Liver (tissue), 9 donors: Measurements from ENCODE around the gene TP73. TPM values are rescaled to one million over a fixed set of nuclear protein-coding genes. Genes with fewer than 3 reads are reported as not detected.
A peak's percentile ranks its signal among the peaks of the same experiment; 100 is the strongest.

Experiments
- DNase-seq: peaks from one replicate; pipeline ENCODE4 v3.0.0-alpha.2; 2017; ENCODE audit warnings: low spot score
- H3K27ac ChIP-seq, 2 donors: one replicate each; pipeline ENCODE4 v1.7.0; 2013; ENCODE audit warnings: inconsistent platforms in 2 of 2, low read length in 2 of 2, control low read depth in 1 of 2, low read depth in 1 of 2, mild to moderate bottlenecking in 1 of 2
- H3K27me3 ChIP-seq, 4 donors: one replicate each; pipeline versions ENCODE4 v1.6.1 to v1.7.0; 2013; ENCODE audit warnings: low read length in 3 of 4, inconsistent platforms in 1 of 4, mild to moderate bottlenecking in 1 of 4, moderate library complexity in 1 of 4; ENCODE audit not compliant: control insufficient read depth in 4 of 4, insufficient read depth in 4 of 4
- H3K36me3 ChIP-seq, 4 donors: one replicate each; pipeline versions ENCODE4 v1.6.1 to v1.7.0; 2013; ENCODE audit warnings: low read length in 3 of 4, mild to moderate bottlenecking in 3 of 4, low read depth in 1 of 4, moderate library complexity in 1 of 4; ENCODE audit not compliant: control insufficient read depth in 4 of 4, insufficient read depth in 3 of 4
- H3K4me1 ChIP-seq, 4 donors: one replicate each; pipeline versions ENCODE4 v1.6.1 to v1.7.0; 2013; ENCODE audit warnings: low read length in 3 of 4, mild to moderate bottlenecking in 3 of 4, moderate library complexity in 1 of 4; ENCODE audit not compliant: control insufficient read depth in 4 of 4, insufficient read depth in 4 of 4
- H3K4me3 ChIP-seq, 3 donors: one replicate each; pipeline versions ENCODE4 v1.6.1 to v1.7.0; 2013; ENCODE audit warnings: low read length in 3 of 3, control low read depth in 1 of 3, low read depth in 1 of 3, mild to moderate bottlenecking in 1 of 3
- H3K9ac ChIP-seq, 2 donors: one replicate each; pipeline ENCODE4 v1.7.0; 2013; ENCODE audit warnings: low read length in 2 of 2, mild to moderate bottlenecking in 2 of 2, moderate library complexity in 2 of 2, control low read depth in 1 of 2, low read depth in 1 of 2
- H3K9me3 ChIP-seq, 4 donors: one replicate each; pipeline versions ENCODE4 v1.6.1 to v1.7.0; 2013; ENCODE audit warnings: low read length in 3 of 4; ENCODE audit not compliant: control insufficient read depth in 4 of 4
- CTCF ChIP-seq: fragments of 150-350 bp; IDR thresholded peaks from 2 replicates; pipeline ENCODE4 v1.5.1; 2017; ENCODE audit warnings: improper control_type of control experiment, low read depth, low read length; ENCODE audit not compliant: missing input control
- EGR1 ChIP-seq, 2 donors: IDR thresholded peaks; 2 replicates each; pipeline ENCODE4 v1.6.1; 2016 to 2018; ENCODE audit warnings: antibody characterized with exemption in 2 of 2, low read depth in 2 of 2
- FOXA1 ChIP-seq: IDR thresholded peaks from 2 replicates; pipeline ENCODE4 v1.6.1; 2016; ENCODE audit warnings: antibody characterized with exemption
- FOXA2 ChIP-seq: IDR thresholded peaks from 2 replicates; pipeline ENCODE4 v1.6.1; 2016; ENCODE audit warnings: antibody characterized with exemption
- GABPA ChIP-seq, 2 donors: IDR thresholded peaks in 1 of 2; conservative IDR thresholded peaks in 1 of 2; 2 replicates each; pipeline ENCODE4 v1.6.1; 2016; ENCODE audit warnings: antibody characterized with exemption in 2 of 2, mild to moderate bottlenecking in 1 of 2, moderate library complexity in 1 of 2
- HNF4A ChIP-seq, 2 donors: conservative IDR thresholded peaks; 2 replicates each; pipeline ENCODE4 v1.6.1; 2016; ENCODE audit warnings: antibody characterized with exemption in 2 of 2, mild to moderate bottlenecking in 2 of 2
- HNF4G ChIP-seq: IDR thresholded peaks from 2 replicates; pipeline ENCODE4 v1.6.1; 2016; ENCODE audit warnings: antibody characterized with exemption
- JUND ChIP-seq, 2 donors: IDR thresholded peaks; 2 replicates each; pipeline ENCODE4 v1.6.1; 2016; ENCODE audit warnings: antibody characterized with exemption in 2 of 2
- NR2F2 ChIP-seq: IDR thresholded peaks from 2 replicates; pipeline ENCODE4 v1.6.1; 2016; ENCODE audit warnings: antibody characterized with exemption
- RAD21 ChIP-seq, 2 donors: IDR thresholded peaks; 2 replicates each; pipeline ENCODE4 v1.6.1; 2016; ENCODE audit warnings: antibody characterized with exemption in 2 of 2, mild to moderate bottlenecking in 2 of 2
- RXRA ChIP-seq, 2 donors: IDR thresholded peaks; 2 replicates each; pipeline ENCODE4 v1.6.1; 2017 to 2018; ENCODE audit warnings: antibody characterized with exemption in 2 of 2, mild to moderate bottlenecking in 1 of 2
- SP1 ChIP-seq: IDR thresholded peaks from 2 replicates; pipeline ENCODE4 v1.6.1; 2018; ENCODE audit warnings: antibody characterized with exemption, mild to moderate bottlenecking
- TAF1 ChIP-seq: conservative IDR thresholded peaks from 2 replicates; pipeline ENCODE4 v1.6.1; 2016; ENCODE audit warnings: antibody characterized with exemption, mild to moderate bottlenecking
- YY1 ChIP-seq: IDR thresholded peaks from 2 replicates; pipeline ENCODE4 v1.6.1; 2016; ENCODE audit warnings: antibody characterized with exemption, mild to moderate bottlenecking
- ZBTB33 ChIP-seq: IDR thresholded peaks from 2 replicates; pipeline ENCODE4 v1.6.1; 2016; ENCODE audit warnings: antibody characterized with exemption
- WGBS: extraction: QIAGEN DNeasy Blood & Tissue Kit; methylation state at CpG from one replicate; pipeline ENCODE4 v1.1.7; 2013; 5-methylcytosine and 5-hydroxymethylcytosine counted together
- polyA plus RNA-seq, 2 donors: library from polyadenylated mRNA; stranded (reverse) in 1 of 2; unstranded in 1 of 2; fragments of 200-250 nt in 1 of 2; fragments of >200 nt in 1 of 2; fragmentation: Nextera tagmentation in 1 of 2; extraction: Ambion mirVana in 1 of 2; gene quantifications; one replicate each; pipeline versions ENCODE4 v1.2.1 to v1.2.3, GENCODE V29; 2013 to 2015
- total RNA-seq, 2 donors: library from RNA; depleted of rRNA; stranded (reverse); fragments of >200 nt; gene quantifications; one replicate each; pipeline ENCODE4 v1.2.3, GENCODE V29; 2014
- TF ChIP-seq, protein P1 (sequence below): IDR thresholded peaks from 2 replicates; pipeline ENCODE4 v1.6.1; 2016; ENCODE audit warnings: antibody characterized with exemption, mild to moderate bottlenecking
- TF ChIP-seq, protein P2 (sequence below): IDR thresholded peaks from 2 replicates; pipeline ENCODE4 v1.6.1; 2016; ENCODE audit warnings: antibody characterized with exemption
- TF ChIP-seq, protein P3 (sequence below): IDR thresholded peaks from 2 replicates; pipeline ENCODE4 v1.6.1; 2016; ENCODE audit warnings: antibody characterized with exemption
- donor health status: healthy.
- donor health status: healthy.
- donor health status: healthy.
- donor health status: healthy.
- donor health status: healthy.

TP73 gene
- total and polyA plus RNA-seq, 4 donors, result 0.08 to 0.29 (median 0.18) TPM

GRCh38 chr1:3774276-3774945, 122.1 kb downstream of the TP73 start:
- TF ChIP-seq RXRA (IDR thresholded peaks at IDR 0.05) (no peak), HNF4G (no peak), GABPA (IDR thresholded peaks at IDR 0.05 in 1 of 2, conservative IDR thresholded peaks at IDR 0.05 in 1 of 2) (no peak), FOXA1 (no peak), JUND (IDR thresholded peaks at IDR 0.05) (no peak), FOXA2 (no peak), RAD21 (IDR thresholded peaks at IDR 0.05) (no peak), NR2F2 (no peak), HNF4A (conservative IDR thresholded peaks at IDR 0.05) (no peak)
- TF ChIP-seq, protein P1, sequence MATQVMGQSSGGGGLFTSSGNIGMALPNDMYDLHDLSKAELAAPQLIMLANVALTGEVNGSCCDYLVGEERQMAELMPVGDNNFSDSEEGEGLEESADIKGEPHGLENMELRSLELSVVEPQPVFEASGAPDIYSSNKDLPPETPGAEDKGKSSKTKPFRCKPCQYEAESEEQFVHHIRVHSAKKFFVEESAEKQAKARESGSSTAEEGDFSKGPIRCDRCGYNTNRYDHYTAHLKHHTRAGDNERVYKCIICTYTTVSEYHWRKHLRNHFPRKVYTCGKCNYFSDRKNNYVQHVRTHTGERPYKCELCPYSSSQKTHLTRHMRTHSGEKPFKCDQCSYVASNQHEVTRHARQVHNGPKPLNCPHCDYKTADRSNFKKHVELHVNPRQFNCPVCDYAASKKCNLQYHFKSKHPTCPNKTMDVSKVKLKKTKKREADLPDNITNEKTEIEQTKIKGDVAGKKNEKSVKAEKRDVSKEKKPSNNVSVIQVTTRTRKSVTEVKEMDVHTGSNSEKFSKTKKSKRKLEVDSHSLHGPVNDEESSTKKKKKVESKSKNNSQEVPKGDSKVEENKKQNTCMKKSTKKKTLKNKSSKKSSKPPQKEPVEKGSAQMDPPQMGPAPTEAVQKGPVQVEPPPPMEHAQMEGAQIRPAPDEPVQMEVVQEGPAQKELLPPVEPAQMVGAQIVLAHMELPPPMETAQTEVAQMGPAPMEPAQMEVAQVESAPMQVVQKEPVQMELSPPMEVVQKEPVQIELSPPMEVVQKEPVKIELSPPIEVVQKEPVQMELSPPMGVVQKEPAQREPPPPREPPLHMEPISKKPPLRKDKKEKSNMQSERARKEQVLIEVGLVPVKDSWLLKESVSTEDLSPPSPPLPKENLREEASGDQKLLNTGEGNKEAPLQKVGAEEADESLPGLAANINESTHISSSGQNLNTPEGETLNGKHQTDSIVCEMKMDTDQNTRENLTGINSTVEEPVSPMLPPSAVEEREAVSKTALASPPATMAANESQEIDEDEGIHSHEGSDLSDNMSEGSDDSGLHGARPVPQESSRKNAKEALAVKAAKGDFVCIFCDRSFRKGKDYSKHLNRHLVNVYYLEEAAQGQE, result no peak
- 50% methylated on average over 19 of the region's 19 CpGs for WGBS
- H3K27ac ChIP-seq, result no peak overlapping the region
- no peaks in the 10 kb centered on the region for H3K9me3 ChIP-seq
- no peak overlapping the region for H3K4me3 ChIP-seq
- H3K9ac ChIP-seq, result no peak overlapping the region
- peaks cover 0 to 6% (median 1%) of the 10 kb centered on the region in 4 donors for H3K36me3 ChIP-seq
- no peaks in the 10 kb centered on the region for H3K27me3 ChIP-seq
- H3K4me1 ChIP-seq, result peaks cover 22 to 48% (median 40%) of the 10 kb centered on the region in 4 donors
- DNase-seq, result peak; percentile 56

DNA sequence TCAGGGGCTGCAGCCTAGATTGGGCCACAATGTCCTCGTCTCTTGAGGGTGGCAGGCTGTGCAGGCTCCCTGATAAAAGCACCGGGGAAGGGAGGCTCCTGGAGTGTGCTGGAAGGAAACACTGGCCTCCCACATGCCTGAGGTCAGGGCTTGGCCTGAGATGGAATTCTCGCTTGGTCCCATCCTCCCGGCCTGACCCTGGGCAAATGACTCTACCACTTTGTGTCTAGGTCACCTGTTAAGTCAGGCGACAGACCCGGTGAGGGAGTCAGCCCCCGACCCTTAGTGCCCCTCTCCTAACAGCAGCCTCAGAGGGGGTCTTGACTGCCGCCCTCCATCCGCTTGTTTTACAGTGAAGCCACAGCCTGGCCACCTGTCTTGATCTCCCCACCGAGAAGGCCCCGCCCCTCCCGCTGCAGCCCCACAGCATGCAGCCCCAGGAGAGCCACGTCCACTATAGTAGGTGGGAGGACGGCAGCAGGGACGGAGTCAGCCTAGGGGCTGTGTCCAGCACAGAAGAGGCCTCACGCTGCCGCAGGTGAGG, 122.7 kb downstream of the TP73 start:
- peaks cover 0 to 12% (median 6%) of the 10 kb centered on the region in 4 donors for H3K36me3 ChIP-seq
- H3K27ac ChIP-seq, result no peak overlapping the region
- no peaks in the 10 kb centered on the region for H3K9me3 ChIP-seq
- H3K4me3 ChIP-seq, result no peak overlapping the region
- no peaks in the 10 kb centered on the region for H3K27me3 ChIP-seq
- peak; percentile 78 for DNase-seq
- no peak for TF ChIP-seq CTCF
- no peak for TF ChIP-seq FOXA1
- TF ChIP-seq GABPA (IDR thresholded peaks at IDR 0.05 in 1 of 2, conservative IDR thresholded peaks at IDR 0.05 in 1 of 2), result no peak
- TF ChIP-seq TAF1, result no peak
- TF ChIP-seq, protein P2, sequence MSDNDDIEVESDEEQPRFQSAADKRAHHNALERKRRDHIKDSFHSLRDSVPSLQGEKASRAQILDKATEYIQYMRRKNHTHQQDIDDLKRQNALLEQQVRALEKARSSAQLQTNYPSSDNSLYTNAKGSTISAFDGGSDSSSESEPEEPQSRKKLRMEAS, result no peak
- no peak for TF ChIP-seq HNF4G
- TF ChIP-seq RAD21 (IDR thresholded peaks at IDR 0.05), result no peak
- TF ChIP-seq JUND (IDR thresholded peaks at IDR 0.05), result no peak
- TF ChIP-seq YY1, result no peak
- TF ChIP-seq ZBTB33, result no peak
- no peak for TF ChIP-seq HNF4A (conservative IDR thresholded peaks at IDR 0.05)
- no peak for TF ChIP-seq NR2F2
- TF ChIP-seq RXRA (IDR thresholded peaks at IDR 0.05), result no peak
- TF ChIP-seq, protein P1, result no peak
- TF ChIP-seq EGR1 (IDR thresholded peaks at IDR 0.05; ENCODE audit: low read depth in 2 of 2), result no peak
- TF ChIP-seq, protein P3, sequence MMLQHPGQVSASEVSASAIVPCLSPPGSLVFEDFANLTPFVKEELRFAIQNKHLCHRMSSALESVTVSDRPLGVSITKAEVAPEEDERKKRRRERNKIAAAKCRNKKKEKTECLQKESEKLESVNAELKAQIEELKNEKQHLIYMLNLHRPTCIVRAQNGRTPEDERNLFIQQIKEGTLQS, result no peak
- TF ChIP-seq SP1, result no peak
- TF ChIP-seq FOXA2, result no peak
- H3K9ac ChIP-seq, result no peak overlapping the region
- 38% methylated on average over 17 of the region's 17 CpGs for WGBS
- H3K4me1 ChIP-seq, result peaks cover 22 to 48% (median 40%) of the 10 kb centered on the region in 4 donors
